Central memory CD8-positive, alpha-beta T cell (primary cell): ENCODE results near the gene PIWIL4.
"Not testable (repeated sequence)": the region's sequence is repeated elsewhere in the genome, so short reads cannot be mapped to it uniquely, and the experiment has no call there.

Experiments
- ATAC-seq: fragments of 150-1000 bp; cut with Tn5 transposase; replicated peaks from 2 replicates; pipeline ENCODE4 v1.10.0; 2022; ENCODE audit warnings: mild to moderate bottlenecking, moderate FRiP score, moderate number of reproducible peaks; ENCODE audit not compliant: poor library complexity, severe bottlenecking; ENCODE audit errors: extremely low read depth
- DNase-seq, 2 donors: peaks; one replicate each; pipeline ENCODE4 v3.0.0; 2021; ENCODE audit warnings: low spot score in 2 of 2
- H3K27ac Mint-ChIP-seq: one replicate; pipeline ENCODE4 v1.8.0; 2022; ENCODE audit warnings: low read depth, mild to moderate bottlenecking, moderate library complexity, mixed read lengths
- H3K27me3 Mint-ChIP-seq: one replicate; pipeline ENCODE4 v1.8.0; 2022; ENCODE audit warnings: mixed read lengths
- H3K36me3 Mint-ChIP-seq: one replicate; pipeline ENCODE4 v1.8.0; 2022; ENCODE audit warnings: mild to moderate bottlenecking, moderate library complexity, mixed read lengths; ENCODE audit not compliant: insufficient read depth
- H3K4me1 Mint-ChIP-seq: one replicate; pipeline ENCODE4 v1.8.0; 2022; ENCODE audit warnings: mixed read lengths
- H3K4me3 Mint-ChIP-seq: one replicate; pipeline ENCODE4 v1.8.0; 2022; ENCODE audit warnings: mild to moderate bottlenecking, moderate library complexity, mixed read lengths
- H3K9me3 Mint-ChIP-seq: one replicate; pipeline ENCODE4 v1.8.0; 2022; ENCODE audit warnings: mixed read lengths

The PIWIL4 gene

DNA sequence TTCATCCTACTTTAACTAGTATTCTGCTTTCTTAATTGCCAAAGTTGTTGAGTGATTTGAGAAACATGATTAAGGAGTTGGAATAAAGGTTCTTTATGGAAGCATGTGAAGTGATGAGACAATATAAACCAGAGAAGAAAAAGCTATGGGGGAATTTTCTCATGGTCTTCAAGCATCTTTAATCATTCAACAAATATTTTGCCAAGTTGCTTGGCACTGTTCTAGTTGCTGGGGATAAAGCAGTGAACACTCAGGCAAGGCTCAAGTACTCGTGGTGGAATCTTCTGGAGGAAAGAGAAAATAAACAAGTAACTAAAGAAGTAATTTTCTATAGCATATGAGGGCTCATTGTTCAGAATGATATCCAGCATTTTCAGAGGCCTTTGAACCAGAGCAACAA is 9.2 kb upstream of the PIWIL4 start:
- Mint-ChIP-seq H3K4me3 (no peak overlapping the region), H3K36me3 (no peaks in the 10 kb centered on the region), H3K27ac (no peak overlapping the region), H3K4me1 (peaks cover 8% of the 10 kb centered on the region), H3K9me3 (no peaks in the 10 kb centered on the region), H3K27me3 (no peaks in the 10 kb centered on the region)
- DNase-seq (no peak), ATAC-seq (no peak)

- no peak for ATAC-seq
- no peaks in the 10 kb centered on the region for H3K27me3 Mint-ChIP-seq
- no peaks in the 10 kb centered on the region for H3K9me3 Mint-ChIP-seq
- H3K27ac Mint-ChIP-seq = no peak overlapping the region
- no peaks in the 10 kb centered on the region for H3K36me3 Mint-ChIP-seq
- no peak for DNase-seq
- no peak overlapping the region for H3K4me3 Mint-ChIP-seq
- H3K4me1 Mint-ChIP-seq = peaks cover 8% of the 10 kb centered on the region
Measured at GRCh38 chr11:94558468-94558867, 8.7 kb upstream of the PIWIL4 start.

GRCh38 chr11:94558932-94559331 is 8.2 kb upstream of the PIWIL4 start:
- Mint-ChIP-seq H3K36me3 (no peaks in the 10 kb centered on the region), H3K27ac (no peak overlapping the region), H3K27me3 (no peaks in the 10 kb centered on the region), H3K4me3 (no peak overlapping the region), H3K9me3 (no peaks in the 10 kb centered on the region), H3K4me1 (peaks cover 8% of the 10 kb centered on the region)
- no peak for ATAC-seq
- DNase-seq = no peak

GRCh38 chr11:94559361-94559760 is 7.8 kb upstream of the PIWIL4 start:
- Mint-ChIP-seq H3K27me3 (no peaks in the 10 kb centered on the region), H3K36me3 (no peaks in the 10 kb centered on the region), H3K4me3 (no peak overlapping the region), H3K9me3 (no peaks in the 10 kb centered on the region), H3K27ac (no peak overlapping the region), H3K4me1 (peaks cover 8% of the 10 kb centered on the region)
- ATAC-seq (no peak), DNase-seq (no peak)

- DNase-seq (no peak), ATAC-seq (no peak)
- H3K4me1 Mint-ChIP-seq = peaks cover 8% of the 10 kb centered on the region
- no peak overlapping the region for H3K4me3 Mint-ChIP-seq
- no peaks in the 10 kb centered on the region for H3K36me3 Mint-ChIP-seq
- H3K27ac Mint-ChIP-seq = no peak overlapping the region
- H3K27me3 Mint-ChIP-seq = no peaks in the 10 kb centered on the region
- no peaks in the 10 kb centered on the region for H3K9me3 Mint-ChIP-seq
Measured at GRCh38 chr11:94560834-94561233, 6.3 kb upstream of the PIWIL4 start.

DNA sequence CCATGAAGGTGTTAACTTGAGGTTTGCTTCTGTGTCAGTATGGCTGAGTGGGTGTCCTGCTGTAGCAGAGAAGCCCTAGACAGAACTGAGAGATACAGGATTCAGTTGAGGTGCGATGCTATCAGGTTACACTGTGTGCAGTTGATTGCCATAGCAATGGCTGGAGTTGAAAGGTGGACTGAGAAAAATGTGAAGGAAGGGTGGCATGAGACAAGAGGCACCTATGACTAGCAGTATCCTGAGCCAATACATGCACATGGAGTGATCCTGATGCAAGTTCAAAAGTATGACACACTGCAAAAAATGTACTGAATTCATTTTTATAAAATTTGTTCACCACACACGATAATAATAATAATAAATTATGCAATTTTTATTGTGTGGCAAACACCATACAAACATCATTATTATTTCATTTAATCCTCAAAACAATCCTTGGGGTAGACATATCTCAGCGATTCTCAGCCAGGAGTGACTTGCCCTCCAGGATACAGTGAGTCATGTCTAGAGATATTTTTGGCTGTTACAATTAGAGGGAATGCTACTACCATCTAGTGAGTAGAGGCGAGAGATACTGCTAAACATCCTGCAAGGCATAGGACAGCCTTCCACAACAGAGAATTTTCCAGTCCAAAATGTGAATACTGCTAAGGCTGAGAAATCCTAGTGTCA is 3.9 kb upstream of the PIWIL4 start:
- Mint-ChIP-seq H3K27ac (no peak overlapping the region), H3K4me1 (no peaks in the 10 kb centered on the region), H3K4me3 (no peak overlapping the region), H3K27me3 (no peaks in the 10 kb centered on the region), H3K9me3 (no peaks in the 10 kb centered on the region), H3K36me3 (no peaks in the 10 kb centered on the region)
- no peak for DNase-seq
- no peak for ATAC-seq

DNA sequence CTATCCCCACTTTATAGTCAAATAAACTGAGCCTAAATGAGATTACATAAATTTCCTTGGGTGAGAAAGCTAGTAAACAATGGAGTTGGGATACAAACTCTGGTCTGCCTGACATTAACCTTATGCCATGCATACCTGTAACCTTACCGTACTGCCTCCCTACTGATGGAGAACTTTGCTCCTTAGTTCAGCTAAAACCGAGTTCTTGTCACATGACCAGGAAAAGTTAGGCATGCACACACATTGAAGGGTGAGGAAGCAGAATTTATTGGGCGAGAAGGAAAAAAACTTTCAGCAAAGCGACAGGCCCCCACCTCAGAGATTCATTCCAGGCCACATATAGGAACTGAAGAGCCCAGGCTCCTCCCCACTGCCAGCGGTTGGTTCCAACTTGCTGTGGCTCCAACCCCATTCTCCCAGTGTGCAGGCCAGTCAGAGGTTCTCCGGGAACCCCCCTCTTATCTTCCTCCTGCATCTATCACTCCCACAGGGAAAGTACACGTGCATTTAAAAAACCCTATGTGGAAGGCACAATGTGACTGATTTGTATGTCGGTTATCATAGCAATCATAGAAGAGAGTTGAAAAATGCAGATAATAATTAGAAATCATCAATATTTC is 3.2 kb upstream of the PIWIL4 start:
- Mint-ChIP-seq H3K4me1 (no peaks in the 10 kb centered on the region), H3K27me3 (no peaks in the 10 kb centered on the region), H3K9me3 (no peaks in the 10 kb centered on the region), H3K36me3 (no peaks in the 10 kb centered on the region), H3K4me3 (no peak overlapping the region), H3K27ac (no peak overlapping the region)
- DNase-seq = no peak
- no peak for ATAC-seq

GRCh38 chr11:94568200-94568599 is 1.0 kb downstream of the PIWIL4 start:
- ATAC-seq (no peak), DNase-seq (no peak)
- no peak overlapping the region for H3K27ac Mint-ChIP-seq
- H3K36me3 Mint-ChIP-seq = no peaks in the 10 kb centered on the region
- no peaks in the 10 kb centered on the region for H3K9me3 Mint-ChIP-seq
- no peak overlapping the region for H3K4me3 Mint-ChIP-seq
- H3K27me3 Mint-ChIP-seq = no peaks in the 10 kb centered on the region
- H3K4me1 Mint-ChIP-seq = no peaks in the 10 kb centered on the region

- no peak for DNase-seq
- no peaks in the 10 kb centered on the region for H3K4me1 Mint-ChIP-seq
- H3K4me3 Mint-ChIP-seq = no peak overlapping the region
- ATAC-seq = no peak
- no peaks in the 10 kb centered on the region for H3K36me3 Mint-ChIP-seq
- H3K9me3 Mint-ChIP-seq = no peaks in the 10 kb centered on the region
- no peaks in the 10 kb centered on the region for H3K27me3 Mint-ChIP-seq
- no peak overlapping the region for H3K27ac Mint-ChIP-seq
Measured at GRCh38 chr11:94568717-94569116, 1.5 kb downstream of the PIWIL4 start.

GRCh38 chr11:94572975-94573374 is 5.8 kb downstream of the PIWIL4 start:
- not testable (repeated sequence) for DNase-seq, H3K9me3 Mint-ChIP-seq, H3K4me1 Mint-ChIP-seq, H3K27me3 Mint-ChIP-seq, H3K4me3 Mint-ChIP-seq, H3K36me3 Mint-ChIP-seq, ATAC-seq, H3K27ac Mint-ChIP-seq

- no peaks in the 10 kb centered on the region for H3K9me3 Mint-ChIP-seq
- H3K4me1 Mint-ChIP-seq = no peaks in the 10 kb centered on the region
- H3K4me3 Mint-ChIP-seq = no peak overlapping the region
- H3K27me3 Mint-ChIP-seq = no peaks in the 10 kb centered on the region
- H3K36me3 Mint-ChIP-seq = no peaks in the 10 kb centered on the region
- ATAC-seq (no peak), DNase-seq (no peak)
- no peak overlapping the region for H3K27ac Mint-ChIP-seq
Measured at GRCh38 chr11:94574193-94574961, 7.2 kb downstream of the PIWIL4 start.

GRCh38 chr11:94576306-94576705 is 9.1 kb downstream of the PIWIL4 start:
- DNase-seq (no peak), ATAC-seq (no peak)
- Mint-ChIP-seq H3K4me1 (no peaks in the 10 kb centered on the region), H3K4me3 (no peak overlapping the region), H3K36me3 (no peaks in the 10 kb centered on the region), H3K27me3 (no peaks in the 10 kb centered on the region), H3K9me3 (no peaks in the 10 kb centered on the region), H3K27ac (no peak overlapping the region)

DNA sequence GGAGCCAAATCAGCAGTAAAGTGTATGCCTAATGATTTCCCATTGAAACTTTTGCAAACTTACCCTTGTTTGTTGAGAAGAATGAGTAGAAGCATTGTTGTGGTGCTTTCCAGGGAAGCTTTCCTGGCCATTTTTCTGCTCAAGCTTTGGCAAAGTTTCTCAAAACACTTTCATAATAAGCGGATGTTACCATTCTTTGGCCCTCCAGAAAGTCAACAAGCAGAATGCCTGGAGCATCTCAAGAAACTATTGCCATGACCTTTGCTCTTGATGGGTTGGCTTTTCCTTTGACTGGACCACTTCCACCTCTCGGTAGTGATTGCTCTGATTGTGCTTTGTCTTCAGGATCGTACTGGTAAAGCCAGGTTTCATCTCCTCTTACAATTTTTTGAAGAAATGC is 10.7 kb downstream of the PIWIL4 start:
- no peak for DNase-seq
- Mint-ChIP-seq H3K4me1 (no peaks in the 10 kb centered on the region), H3K36me3 (no peaks in the 10 kb centered on the region), H3K9me3 (no peaks in the 10 kb centered on the region), H3K27me3 (no peaks in the 10 kb centered on the region), H3K27ac (no peak overlapping the region), H3K4me3 (no peak overlapping the region)
- ATAC-seq = no peak
